Calu3 (cell line): ENCODE data around the gene CCDC39. TPM values are rescaled to one million over a fixed set of nuclear protein-coding genes. Genes with fewer than 3 reads are reported as not detected.

Experiments used
- BruUV-seq: library from RNA; stranded (reverse); fragments of 400-500 nt; replicated peaks from 2 replicates; lab custom pipeline; 2021; lab: Mats Ljungman, UMichigan
- CTCF ChIA-PET: fragments of 300-600 bp; sonication (Branson Sonifier 250); formaldehyde crosslinking; loops from one replicate; lab custom pipeline; 2022; ENCODE audit warnings: antibody characterized with exemption; lab: Charles Lee
- DNase-seq: peaks from one replicate; pipeline ENCODE4 v3.0.0; 2022
- H3K27ac Mint-ChIP-seq: one replicate; pipeline ENCODE4 v1.8.0; 2022; ENCODE audit warnings: mixed read lengths; ENCODE audit not compliant: unreplicated experiment
- H3K27me3 Mint-ChIP-seq: one replicate; pipeline ENCODE4 v1.8.0; 2022; ENCODE audit warnings: mixed read lengths; ENCODE audit not compliant: unreplicated experiment
- H3K36me3 Mint-ChIP-seq: one replicate; pipeline ENCODE4 v1.8.0; 2022; ENCODE audit warnings: mild to moderate bottlenecking, moderate library complexity, mixed read lengths; ENCODE audit not compliant: insufficient read depth, unreplicated experiment
- H3K4me1 Mint-ChIP-seq: one replicate; pipeline ENCODE4 v1.8.0; 2022; ENCODE audit warnings: mild to moderate bottlenecking, low read depth, mixed read lengths; ENCODE audit not compliant: unreplicated experiment
- H3K4me3 Mint-ChIP-seq: one replicate; pipeline ENCODE4 v1.8.0; 2022; ENCODE audit warnings: mild to moderate bottlenecking, low read depth, moderate library complexity, mixed read lengths; ENCODE audit not compliant: unreplicated experiment
- H3K9me3 Mint-ChIP-seq: one replicate; pipeline ENCODE4 v1.8.0; 2022; ENCODE audit warnings: low read depth, mixed read lengths; ENCODE audit not compliant: unreplicated experiment
- intact Hi-C: fragments of 100-400 bp; cut with micrococcal nuclease; formaldehyde crosslinking; loops from one replicate; pipeline ENCODE4 v1.10.0; 2022; ENCODE audit not compliant: unreplicated experiment
- total RNA-seq: library from RNA; stranded (reverse); gene quantifications from 2 replicates; pipeline ENCODE4 v1.2.3, GENCODE V29; 2022
- TF ChIP-seq, protein P1 (sequence below): fragments of 200-600 bp; IDR thresholded peaks from one replicate; pipeline ENCODE4 v1.8.0; 2022; ENCODE audit warnings: antibody characterized with exemption; ENCODE audit not compliant: unreplicated experiment

Gene CCDC39
- total RNA-seq, 1 experiment from 2014 or later = not detected

DNA sequence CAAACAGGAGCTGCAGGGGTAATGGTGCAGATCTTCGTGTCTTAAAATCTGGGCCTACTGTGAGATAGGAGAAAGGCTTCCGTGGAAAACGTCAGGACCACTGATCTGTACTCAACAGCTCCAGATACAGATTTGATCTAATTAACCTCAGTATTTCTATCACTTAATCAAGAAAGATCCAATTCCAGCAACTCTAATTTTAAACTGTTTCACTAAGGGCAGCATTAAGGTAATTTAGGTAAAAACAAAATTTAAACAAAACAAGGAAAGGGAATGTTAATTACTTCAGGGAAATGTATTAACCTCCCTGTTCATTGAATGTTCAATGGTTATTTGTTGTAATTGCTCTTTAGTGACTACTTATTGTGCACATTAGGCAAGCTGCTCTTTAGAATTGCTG, 103.7 kb downstream of the CCDC39 start:
- H3K27ac Mint-ChIP-seq = no peak overlapping the region
- no TSS peak for BruUV-seq
- no peak for DNase-seq
- CTCF ChIA-PET = no interaction called here
- no peaks in the 10 kb centered on the region for H3K27me3 Mint-ChIP-seq
- H3K4me1 Mint-ChIP-seq = no peaks in the 10 kb centered on the region
- intact Hi-C loops = no loop called here
- TF ChIP-seq, protein P1, sequence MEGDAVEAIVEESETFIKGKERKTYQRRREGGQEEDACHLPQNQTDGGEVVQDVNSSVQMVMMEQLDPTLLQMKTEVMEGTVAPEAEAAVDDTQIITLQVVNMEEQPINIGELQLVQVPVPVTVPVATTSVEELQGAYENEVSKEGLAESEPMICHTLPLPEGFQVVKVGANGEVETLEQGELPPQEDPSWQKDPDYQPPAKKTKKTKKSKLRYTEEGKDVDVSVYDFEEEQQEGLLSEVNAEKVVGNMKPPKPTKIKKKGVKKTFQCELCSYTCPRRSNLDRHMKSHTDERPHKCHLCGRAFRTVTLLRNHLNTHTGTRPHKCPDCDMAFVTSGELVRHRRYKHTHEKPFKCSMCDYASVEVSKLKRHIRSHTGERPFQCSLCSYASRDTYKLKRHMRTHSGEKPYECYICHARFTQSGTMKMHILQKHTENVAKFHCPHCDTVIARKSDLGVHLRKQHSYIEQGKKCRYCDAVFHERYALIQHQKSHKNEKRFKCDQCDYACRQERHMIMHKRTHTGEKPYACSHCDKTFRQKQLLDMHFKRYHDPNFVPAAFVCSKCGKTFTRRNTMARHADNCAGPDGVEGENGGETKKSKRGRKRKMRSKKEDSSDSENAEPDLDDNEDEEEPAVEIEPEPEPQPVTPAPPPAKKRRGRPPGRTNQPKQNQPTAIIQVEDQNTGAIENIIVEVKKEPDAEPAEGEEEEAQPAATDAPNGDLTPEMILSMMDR = no peak
- H3K36me3 Mint-ChIP-seq = no peaks in the 10 kb centered on the region
- H3K4me3 Mint-ChIP-seq = no peak overlapping the region
- H3K9me3 Mint-ChIP-seq = no peaks in the 10 kb centered on the region

DNA sequence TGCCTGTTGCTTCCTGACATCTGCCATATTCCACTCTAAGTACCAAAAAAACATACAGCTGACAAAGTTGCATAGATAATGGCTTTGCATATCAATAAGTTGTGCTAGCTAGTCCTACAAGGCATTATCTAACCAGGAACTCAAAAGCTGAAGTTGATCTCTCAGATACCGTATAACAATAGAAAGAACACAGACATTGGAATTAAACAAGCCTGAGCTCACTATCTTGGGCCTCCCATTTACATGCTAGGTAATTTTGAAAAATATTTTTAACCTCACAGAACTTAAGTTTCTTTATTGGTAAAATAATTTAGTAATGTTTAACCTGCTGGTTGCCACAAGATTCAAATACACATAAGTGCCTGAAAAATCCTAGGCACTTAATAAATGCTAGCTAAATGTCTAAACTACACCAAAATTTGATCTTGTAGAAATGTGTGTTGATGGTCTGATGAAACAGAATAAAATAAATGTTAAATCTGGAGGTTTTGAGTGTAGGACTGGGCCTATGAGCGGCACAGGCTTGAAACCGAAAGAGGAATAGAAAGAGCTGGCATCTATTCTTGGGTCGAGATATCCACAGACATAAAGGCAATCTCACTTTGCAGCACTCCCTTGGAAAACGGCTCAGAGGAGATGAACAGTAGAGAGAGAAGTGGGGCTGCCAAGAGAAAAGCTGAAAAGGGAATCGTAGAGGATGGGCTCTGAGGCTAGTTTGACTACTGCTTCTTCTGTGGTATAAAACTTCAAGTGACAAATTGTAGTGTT, 107.3 kb downstream of the CCDC39 start:
- Mint-ChIP-seq H3K9me3 (no peaks in the 10 kb centered on the region), H3K4me1 (no peaks in the 10 kb centered on the region), H3K27ac (no peak overlapping the region), H3K27me3 (no peaks in the 10 kb centered on the region), H3K4me3 (no peak overlapping the region), H3K36me3 (no peaks in the 10 kb centered on the region)
- TF ChIP-seq, protein P1 = no peak
- intact Hi-C loops = no loop called here
- no peak for DNase-seq
- CTCF ChIA-PET = no interaction called here
- no TSS peak for BruUV-seq

DNA sequence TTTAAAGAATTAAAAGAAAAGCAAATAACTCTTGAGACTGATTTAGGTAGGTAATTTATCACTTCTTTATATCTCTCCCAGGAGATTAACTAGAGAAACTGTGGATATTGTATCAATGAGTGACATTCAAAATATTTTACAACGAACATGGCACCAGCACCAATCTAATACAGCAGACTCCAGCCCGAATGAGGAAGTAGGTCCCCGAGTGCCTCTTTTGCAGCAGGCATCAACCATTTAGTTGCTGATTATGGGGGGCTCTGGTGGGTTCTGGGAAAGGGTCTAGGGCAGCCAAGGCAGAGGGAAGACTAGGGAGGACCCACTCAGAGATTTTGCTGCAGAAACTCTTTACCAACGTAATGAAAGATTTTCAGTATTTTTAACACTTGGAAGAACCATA, 109.1 kb downstream of the CCDC39 start:
- no peak for DNase-seq
- Mint-ChIP-seq H3K27ac (no peak overlapping the region), H3K9me3 (no peaks in the 10 kb centered on the region), H3K4me1 (no peaks in the 10 kb centered on the region), H3K36me3 (no peaks in the 10 kb centered on the region), H3K4me3 (no peak overlapping the region), H3K27me3 (no peaks in the 10 kb centered on the region)
- TF ChIP-seq, protein P1 = no peak
- BruUV-seq = no TSS peak
- CTCF ChIA-PET = no interaction called here
- intact Hi-C loops = no loop called here

DNA sequence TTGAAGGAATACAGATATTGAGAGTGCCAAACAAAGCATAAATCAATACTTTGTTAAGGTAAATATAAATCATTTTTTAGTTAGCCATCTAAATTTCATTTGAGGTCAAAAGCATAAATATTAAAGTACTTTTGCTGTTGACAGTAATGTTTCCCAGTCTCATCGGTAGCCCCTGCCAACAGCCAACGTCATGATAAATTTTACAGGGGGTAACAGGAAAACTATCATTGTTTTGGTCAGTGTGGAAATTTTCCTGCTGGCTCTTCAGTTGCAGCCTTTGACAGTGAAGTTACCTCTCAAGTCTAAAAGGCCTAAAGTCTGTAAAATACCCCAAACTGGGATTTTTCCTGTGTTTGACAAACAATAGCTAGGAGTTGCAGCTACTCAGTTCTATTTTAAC, 114.6 kb downstream of the CCDC39 start:
- Mint-ChIP-seq H3K9me3 (peaks cover 6% of the 10 kb centered on the region), H3K4me3 (no peak overlapping the region), H3K36me3 (no peaks in the 10 kb centered on the region), H3K27ac (no peak overlapping the region), H3K4me1 (no peaks in the 10 kb centered on the region), H3K27me3 (no peaks in the 10 kb centered on the region)
- no TSS peak for BruUV-seq
- intact Hi-C loops = no loop called here
- TF ChIP-seq, protein P1 = no peak
- no peak for DNase-seq
- CTCF ChIA-PET = no interaction called here

Other genes with a start within 250 kb of the CCDC39 start
- gene TTC14, start 77.3 kb downstream of the CCDC39 start, total RNA-seq = 48.4 and 51.6 TPM in 2 replicates
- gene FXR1, start 233.2 kb upstream of the CCDC39 start, total RNA-seq = 296 and 343 TPM in 2 replicates